MCF 10A (cell line): ENCODE data around the gene IFNK. TPM values are rescaled to one million over a fixed set of nuclear protein-coding genes. Genes with fewer than 3 reads are reported as not detected.

ENCODE experiments used
- BruUV-seq: library from RNA; stranded (reverse); fragments of 400-500 nt; replicated peaks from 2 replicates; lab custom pipeline; 2021; lab: Mats Ljungman, UMichigan
- CTCF ChIA-PET: fragments of 300-600 bp; sonication (Branson Sonifier 250); formaldehyde crosslinking; extraction: SDS; loops from one replicate; lab custom pipeline; 2021; ENCODE audit warnings: antibody characterized with exemption, inconsistent platforms; lab: Yijun Ruan, JAX
- POLR2A ChIA-PET: fragments of 300-600, 350-650 bp; sonication (Branson Sonifier 250); formaldehyde crosslinking; extraction: SDS; loops from one replicate; lab custom pipeline; 2020; ENCODE audit warnings: antibody characterized with exemption, inconsistent platforms; lab: Yijun Ruan, JAX
- DNase-seq: peaks from one replicate; pipeline ENCODE4 v3.0.0-alpha.2; 2018; ENCODE audit not compliant: unreplicated experiment
- H3K27ac Mint-ChIP-seq: one replicate; pipeline ENCODE4 v1.8.0; 2022; ENCODE audit warnings: mild to moderate bottlenecking, low read depth, mixed read lengths; ENCODE audit not compliant: unreplicated experiment
- H3K27me3 Mint-ChIP-seq: one replicate; pipeline ENCODE4 v1.8.0; 2022; ENCODE audit warnings: mixed read lengths; ENCODE audit not compliant: insufficient read depth, unreplicated experiment
- H3K36me3 Mint-ChIP-seq: one replicate; pipeline ENCODE4 v1.8.0; 2022; ENCODE audit warnings: mild to moderate bottlenecking, moderate library complexity, mixed read lengths; ENCODE audit not compliant: insufficient read depth, unreplicated experiment
- H3K4me1 Mint-ChIP-seq: one replicate; pipeline ENCODE4 v1.8.0; 2022; ENCODE audit warnings: mixed read lengths; ENCODE audit not compliant: insufficient read depth, unreplicated experiment
- H3K4me3 Mint-ChIP-seq: one replicate; pipeline ENCODE4 v1.8.0; 2022; ENCODE audit warnings: mild to moderate bottlenecking, moderate library complexity, mixed read lengths; ENCODE audit not compliant: unreplicated experiment
- H3K9me3 Mint-ChIP-seq: one replicate; pipeline ENCODE4 v1.8.0; 2022; ENCODE audit warnings: mixed read lengths; ENCODE audit not compliant: unreplicated experiment
- CTCF ChIP-seq: fragments of 200-600 bp; IDR thresholded peaks from one replicate; pipeline ENCODE4 v1.8.0; 2022; ENCODE audit warnings: antibody characterized with exemption, mild to moderate bottlenecking; ENCODE audit not compliant: unreplicated experiment
- intact Hi-C: fragments of 100-400 bp; cut with micrococcal nuclease; formaldehyde crosslinking; loops from 2 replicates; pipeline ENCODE4 v1.14.1; 2022
- total RNA-seq: library from RNA; stranded (reverse); gene quantifications from 2 replicates; pipeline ENCODE4 v1.2.3, GENCODE V29; 2022

The IFNK gene
- total RNA-seq, 1 experiment from 2014 or later: not detected

GRCh38 chr9:27541740-27542139 is 17.6 kb downstream of the IFNK start:
- Mint-ChIP-seq H3K27ac (peak overlapping the region; percentile 98), H3K36me3 (peaks cover 6% of the 10 kb centered on the region), H3K4me1 (peaks cover 29% of the 10 kb centered on the region), H3K9me3 (no peaks in the 10 kb centered on the region), H3K27me3 (no peaks in the 10 kb centered on the region), H3K4me3 (no peak overlapping the region)
- intact Hi-C loops: no loop called here
- no TSS peak for BruUV-seq
- no peak for TF ChIP-seq CTCF
- ChIA-PET POLR2A (interaction anchor here (1.1 to 3.0 kb wide), 3 partner anchors 12 to 180 kb away, joined by 4 to 8 read pairs (median 4); partner anchors contain the start of gene MOB3B), CTCF (interaction anchor here (0.5 to 7.9 kb wide), 5 partner anchors 12 to 209 kb away, joined by 3 to 45 read pairs (median 3); partner anchors contain the start of gene MOB3B)
- no peak for DNase-seq

- peak; percentile 66 for DNase-seq
- TF ChIP-seq CTCF: no peak
- Mint-ChIP-seq H3K27ac (peak overlapping the region; percentile 98), H3K27me3 (no peaks in the 10 kb centered on the region), H3K9me3 (no peaks in the 10 kb centered on the region), H3K4me3 (no peak overlapping the region), H3K36me3 (peaks cover 6% of the 10 kb centered on the region), H3K4me1 (peaks cover 29% of the 10 kb centered on the region)
- POLR2A ChIA-PET: interaction anchor here (0.7 to 1.8 kb wide), 5 partner anchors 12 to 209 kb away, joined by 3 to 5 read pairs (median 3); partner anchors contain the start of gene MOB3B
- CTCF ChIA-PET: interaction anchor here (0.7 to 7.9 kb wide), 3 partner anchors 13 to 209 kb away, joined by 3 to 45 read pairs (median 16); partner anchors contain the start of gene MOB3B
- intact Hi-C loops: no loop called here
- no TSS peak for BruUV-seq
These were observed 18.4 kb downstream of the IFNK start for GRCh38 chr9:27542508-27542907.

- H3K4me3 Mint-ChIP-seq: no peak overlapping the region
- no TSS peak for BruUV-seq
- POLR2A ChIA-PET: interaction anchor here (0.6 to 2.6 kb wide), 5 partner anchors 17 to 1032 kb away, joined by 3 to 12 read pairs (median 4); no protein-coding TSS in a partner anchor
- H3K27ac Mint-ChIP-seq: no peak overlapping the region
- intact Hi-C loops: loop anchor here (5.0 kb wide), 1 partner anchor 513 kb away; no protein-coding TSS in a partner anchor
- TF ChIP-seq CTCF: no peak
- peaks cover 17% of the 10 kb centered on the region for H3K36me3 Mint-ChIP-seq
- no peaks in the 10 kb centered on the region for H3K9me3 Mint-ChIP-seq
- no peak for DNase-seq
- no peaks in the 10 kb centered on the region for H3K27me3 Mint-ChIP-seq
- CTCF ChIA-PET: interaction anchor here (0.6 to 6.0 kb wide), 6 partner anchors 12 to 213 kb away, joined by 3 to 91 read pairs (median 3); partner anchors contain the start of gene MOB3B
- peaks cover 12% of the 10 kb centered on the region for H3K4me1 Mint-ChIP-seq
These were observed 21.4 kb downstream of the IFNK start for GRCh38 chr9:27545471-27545870.

GRCh38 chr9:27548055-27548741 is 24.1 kb downstream of the IFNK start:
- ChIA-PET CTCF (interaction anchor here (0.5 to 6.0 kb wide), 37 partner anchors 8 to 620 kb away, joined by 3 to 91 read pairs (median 4); partner anchors contain the start of gene MOB3B), POLR2A (interaction anchor here (1.0 to 2.8 kb wide), 3 partner anchors 18 to 223 kb away, joined by 3 to 18 read pairs (median 6); partner anchors contain the start of gene MOB3B)
- Mint-ChIP-seq H3K36me3 (peaks cover 21% of the 10 kb centered on the region), H3K4me3 (no peak overlapping the region), H3K4me1 (no peaks in the 10 kb centered on the region), H3K9me3 (no peaks in the 10 kb centered on the region), H3K27me3 (no peaks in the 10 kb centered on the region), H3K27ac (peak overlapping the region; percentile 54)
- DNase-seq: peak; percentile 59
- BruUV-seq: no TSS peak
- intact Hi-C loops: loop anchor here (1.0 to 5.0 kb wide), 3 partner anchors 19 to 516 kb away; partner anchors contain the start of gene MOB3B
- peak; percentile 48 for TF ChIP-seq CTCF
